Astrocyte (in vitro differentiated cells and primary cell): ENCODE measurements around the gene CHMP3.

ENCODE experiments used
- CTCF ChIP-seq: IDR thresholded peaks from 2 replicates; pipeline ENCODE4 v1.5.1; 2011; ENCODE audit warnings: low read depth, mild to moderate bottlenecking, inconsistent platforms, low read length, moderate library complexity; ENCODE audit not compliant: insufficient read depth
- EZH2 ChIP-seq: IDR thresholded peaks from 2 replicates; pipeline ENCODE4 v1.6.1; 2012; ENCODE audit warnings: mild to moderate bottlenecking, low read length, inconsistent platforms; ENCODE audit not compliant: insufficient read depth

- TF ChIP-seq CTCF (no peak), EZH2 (no peak)
Observed at GRCh38 chr2:86577817-86578456, 14.7 kb upstream of the CHMP3 start.
